HTR-8/SVneo (cell line): ENCODE measurements around the gene CYP2W1.
A peak's percentile ranks its signal among the peaks of the same experiment; 100 is the strongest.

Experiments
- DNase-seq: peaks from one replicate; pipeline ENCODE4 v3.0.0; 2011; ENCODE audit warnings: low spot score, mixed read lengths; ENCODE audit not compliant: insufficient read length
- FAIRE-seq: peaks from 2 replicates; lab custom pipeline; 2011; peaks lifted over from hg19 to GRCh38; lab: Jason Lieb, UNC

Gene CYP2W1

GRCh38 chr7:963236-964078 lies 19.5 kb upstream of the CYP2W1 start:
- no peak for DNase-seq

GRCh38 chr7:964401-965231 lies 18.4 kb upstream of the CYP2W1 start:
- FAIRE-seq = no peak
- no peak for DNase-seq

More at GRCh38 chr7:963236-964078, 19.5 kb upstream of the CYP2W1 start:
- FAIRE-seq = no peak

- DNase-seq (no peak), FAIRE-seq (peak; percentile 57)
Measured at GRCh38 chr7:966291-967069, 16.5 kb upstream of the CYP2W1 start.

GRCh38 chr7:967361-968082 lies 15.5 kb upstream of the CYP2W1 start:
- FAIRE-seq (no peak), DNase-seq (no peak)

GRCh38 chr7:968205-969105 lies 14.5 kb upstream of the CYP2W1 start:
- FAIRE-seq (no peak), DNase-seq (no peak)

- no peak for FAIRE-seq
- no peak for DNase-seq
Measured at GRCh38 chr7:969403-969802, 13.6 kb upstream of the CYP2W1 start.

GRCh38 chr7:970744-971143 lies 12.2 kb upstream of the CYP2W1 start:
- DNase-seq (no peak), FAIRE-seq (no peak)

- FAIRE-seq = no peak
Measured at GRCh38 chr7:972110-972509, 10.9 kb upstream of the CYP2W1 start.

GRCh38 chr7:972676-973309 lies 10.2 kb upstream of the CYP2W1 start:
- FAIRE-seq = no peak

More at GRCh38 chr7:972110-972509, 10.9 kb upstream of the CYP2W1 start:
- DNase-seq = no peak

GRCh38 chr7:973312-973711 lies 9.7 kb upstream of the CYP2W1 start:
- FAIRE-seq (no peak), DNase-seq (no peak)

More at GRCh38 chr7:972676-973309, 10.2 kb upstream of the CYP2W1 start:
- no peak for DNase-seq

GRCh38 chr7:974172-974571 lies 8.8 kb upstream of the CYP2W1 start:
- DNase-seq (no peak), FAIRE-seq (no peak)

GRCh38 chr7:974820-975681 lies 7.9 kb upstream of the CYP2W1 start, which contains the start of gene COX19:
Gene COX19, minus strand, starts transcription at chr7:975549. Its CDS starts 40 bp downstream, at chr7:975509.
- DNase-seq = peak; percentile 97
- peak; percentile 23 for FAIRE-seq

GRCh38 chr7:975702-976473 lies 7.1 kb upstream of the CYP2W1 start:
- FAIRE-seq (no peak), DNase-seq (no peak)

GRCh38 chr7:976901-977325 lies 6.1 kb upstream of the CYP2W1 start:
- FAIRE-seq (no peak), DNase-seq (no peak)

GRCh38 chr7:977326-978048 lies 5.5 kb upstream of the CYP2W1 start:
- DNase-seq (no peak), FAIRE-seq (no peak)

GRCh38 chr7:978049-978346 lies 5.0 kb upstream of the CYP2W1 start:
- FAIRE-seq (no peak), DNase-seq (no peak)
